ENCODE measurements around the gene ITGB6. TPM values are rescaled to one million over a fixed set of nuclear protein-coding genes. Genes with fewer than 3 reads are reported as not detected.

The ITGB6 gene
- total RNA-seq, 2 donors from 2014 or later: 7.3 to 12.3 TPM

GRCh38 chr2:160108646-160109045 lies 91.4 kb downstream of the ITGB6 start:
- Histone ChIP-seq H3K9me3 (no peaks in the 10 kb centered on the region), H3K36me3 (no peaks in the 10 kb centered on the region), H3K27me3 (replicated peaks; ENCODE audit: insufficient read depth) (no peaks in the 10 kb centered on the region), H3K4me3 (no peak overlapping the region), H3K27ac (no peak overlapping the region), H3K4me1 (replicated peaks) (no peaks in the 10 kb centered on the region)
- TF ChIP-seq CTCF (IDR thresholded peaks at IDR 0.05) (no peak), POLR2AphosphoS5 (IDR thresholded peaks at IDR 0.05) (no peak), POLR2A (IDR thresholded peaks at IDR 0.05) (no peak)
- WGBS: 47% methylated on average over 2 of the region's 2 CpGs
- intact Hi-C loops (cut with DNase I): no loop called here
- DNase-seq (ENCODE audit: low spot score): no peak

DNA sequence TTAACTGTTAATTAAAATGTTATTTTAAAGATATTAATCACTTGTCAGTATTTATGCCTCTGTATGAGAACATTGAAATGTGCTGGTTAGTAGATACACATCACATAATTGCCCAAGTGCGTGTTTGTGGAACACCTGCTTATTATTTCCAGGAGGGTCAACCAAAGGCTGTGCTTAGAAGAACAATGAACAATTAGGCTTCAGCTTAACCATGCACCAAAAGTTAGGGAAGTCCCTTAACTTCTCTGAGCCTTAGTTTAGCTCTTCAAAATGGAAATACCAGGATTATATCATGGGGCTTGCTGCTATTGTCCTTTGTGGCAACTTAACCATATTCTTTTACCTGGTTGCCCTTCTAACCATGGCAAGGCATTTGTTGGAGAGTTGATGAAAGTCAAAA lies 94.7 kb downstream of the ITGB6 start:
- no peak for DNase-seq (ENCODE audit: low spot score)
- H3K4me1 ChIP-seq (replicated peaks): no peaks in the 10 kb centered on the region
- no peaks in the 10 kb centered on the region for H3K36me3 ChIP-seq
- H3K27me3 ChIP-seq (replicated peaks; ENCODE audit: insufficient read depth): no peaks in the 10 kb centered on the region
- no peak for TF ChIP-seq POLR2AphosphoS5 (IDR thresholded peaks at IDR 0.05)
- no peak for TF ChIP-seq CTCF (IDR thresholded peaks at IDR 0.05)
- TF ChIP-seq POLR2A (IDR thresholded peaks at IDR 0.05): no peak
- 93% methylated on average over 1 of the region's 1 CpG for WGBS
- no peak overlapping the region for H3K27ac ChIP-seq
- H3K4me3 ChIP-seq: no peak overlapping the region
- intact Hi-C loops (cut with DNase I): no loop called here
- H3K9me3 ChIP-seq: no peaks in the 10 kb centered on the region

DNA sequence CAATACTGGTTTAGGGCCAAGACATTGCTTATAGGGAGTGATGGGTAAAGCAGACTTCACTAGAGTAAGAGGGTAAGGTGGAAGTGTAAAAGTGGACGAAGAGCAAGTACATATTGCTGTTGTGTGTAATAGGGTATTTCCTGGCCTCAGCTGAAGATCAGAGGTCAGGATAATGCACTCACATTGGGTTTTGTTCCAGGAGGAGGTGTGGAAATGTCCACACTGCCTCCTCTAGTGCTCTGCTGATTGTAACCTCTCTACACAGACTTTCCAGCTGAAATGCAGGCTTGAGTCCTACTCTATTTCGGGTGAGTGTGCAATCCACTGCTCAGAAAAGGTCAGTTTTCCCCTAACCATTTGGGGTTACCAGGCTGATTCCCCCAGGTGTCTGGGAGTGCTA lies 96.0 kb downstream of the ITGB6 start:
- H3K36me3 ChIP-seq: no peaks in the 10 kb centered on the region
- 80% methylated on average over 2 of the region's 2 CpGs for whole genome bisulfite sequencing
- H3K27ac ChIP-seq: no peak overlapping the region
- H3K4me3 ChIP-seq: no peak overlapping the region
- no peaks in the 10 kb centered on the region for H3K9me3 ChIP-seq
- intact Hi-C loops (cut with DNase I): no loop called here
- DNase-seq (ENCODE audit: low spot score): no peak
- no peaks in the 10 kb centered on the region for H3K27me3 ChIP-seq (replicated peaks; ENCODE audit: insufficient read depth)
- TF ChIP-seq CTCF (IDR thresholded peaks at IDR 0.05) (no peak), POLR2A (IDR thresholded peaks at IDR 0.05) (no peak), POLR2AphosphoS5 (IDR thresholded peaks at IDR 0.05) (no peak)
- H3K4me1 ChIP-seq (replicated peaks): no peaks in the 10 kb centered on the region

DNA sequence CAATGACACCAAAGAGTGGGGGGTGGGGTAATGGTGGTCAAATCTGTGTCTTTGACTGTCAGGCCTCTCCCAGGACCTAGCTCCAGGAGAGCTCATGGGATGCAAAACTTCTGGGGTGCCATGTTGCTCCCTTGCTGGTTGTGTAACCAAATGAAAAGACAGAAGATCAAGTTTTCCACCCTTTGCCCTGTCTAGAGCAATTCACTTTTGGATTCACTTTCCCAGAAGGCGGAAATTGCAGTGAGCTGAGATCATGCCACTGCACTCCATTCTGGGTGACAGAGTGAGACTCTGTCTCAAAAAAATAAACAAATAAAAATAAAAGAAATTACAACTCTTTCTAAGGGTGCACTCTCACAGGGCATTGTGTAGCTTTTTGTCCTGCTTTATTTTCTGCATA lies 102.7 kb downstream of the ITGB6 start:
- H3K27me3 ChIP-seq (replicated peaks; ENCODE audit: insufficient read depth): no peaks in the 10 kb centered on the region
- H3K9me3 ChIP-seq: no peaks in the 10 kb centered on the region
- 96% methylated on average over 1 of the region's 1 CpG for WGBS
- no peaks in the 10 kb centered on the region for H3K4me1 ChIP-seq (replicated peaks)
- H3K4me3 ChIP-seq: no peak overlapping the region
- no peaks in the 10 kb centered on the region for H3K36me3 ChIP-seq
- intact Hi-C loops (cut with DNase I): no loop called here
- H3K27ac ChIP-seq: no peak overlapping the region
- no peak for DNase-seq (ENCODE audit: low spot score)
- TF ChIP-seq POLR2AphosphoS5 (IDR thresholded peaks at IDR 0.05) (no peak), POLR2A (IDR thresholded peaks at IDR 0.05) (no peak), CTCF (IDR thresholded peaks at IDR 0.05) (no peak)

DNA sequence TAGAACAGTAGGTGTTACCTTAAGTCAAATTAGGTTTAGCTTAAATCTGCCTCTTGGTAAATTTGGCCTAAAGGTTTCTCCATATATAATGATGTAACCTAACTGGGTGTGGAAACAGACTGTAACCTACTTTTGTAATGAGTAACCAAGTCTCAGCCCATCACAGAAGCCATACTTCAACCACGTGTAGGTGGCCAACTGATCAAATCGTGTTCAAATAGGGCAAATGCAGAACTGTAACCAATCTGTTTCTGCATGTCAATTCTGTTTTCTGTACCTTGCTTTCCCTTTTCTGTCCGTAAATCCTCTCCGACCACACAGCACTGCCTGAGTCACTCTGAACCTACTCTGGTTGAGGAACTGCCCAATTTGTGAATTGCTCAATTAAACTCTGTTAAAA lies 103.7 kb downstream of the ITGB6 start:
- Histone ChIP-seq H3K36me3 (no peaks in the 10 kb centered on the region), H3K4me1 (replicated peaks) (no peaks in the 10 kb centered on the region), H3K9me3 (no peaks in the 10 kb centered on the region), H3K27me3 (replicated peaks; ENCODE audit: insufficient read depth) (no peaks in the 10 kb centered on the region), H3K4me3 (no peak overlapping the region), H3K27ac (no peak overlapping the region)
- DNase-seq (ENCODE audit: low spot score): no peak
- intact Hi-C loops (cut with DNase I): no loop called here
- no peak for TF ChIP-seq CTCF (IDR thresholded peaks at IDR 0.05)
- no peak for TF ChIP-seq POLR2AphosphoS5 (IDR thresholded peaks at IDR 0.05)
- TF ChIP-seq POLR2A (IDR thresholded peaks at IDR 0.05): no peak
- WGBS: 80% methylated on average over 4 of the region's 4 CpGs
